Stimulated activated naive CD8-positive, alpha-beta T cell treated with anti-CD3 and anti-CD28 coated beads, Interleukin-15, Interleukin-2, amounts not matched to agents 100 ng/mL and 50 ng/mL, for 24 hours (primary cell): ENCODE results near the gene BRD1.

Experiments
- H3K27ac Mint-ChIP-seq: one replicate; pipeline ENCODE4 v1.8.0; 2021; ENCODE audit warnings: mild to moderate bottlenecking, mixed read lengths
- H3K27me3 Mint-ChIP-seq: one replicate; pipeline ENCODE4 v1.8.0; 2021; ENCODE audit warnings: mixed read lengths
- H3K36me3 Mint-ChIP-seq: one replicate; pipeline ENCODE4 v1.8.0; 2021; ENCODE audit warnings: low read depth, mixed read lengths
- H3K4me1 Mint-ChIP-seq: one replicate; pipeline ENCODE4 v1.8.0; 2021; ENCODE audit warnings: low read depth, mixed read lengths
- H3K4me3 Mint-ChIP-seq: one replicate; pipeline ENCODE4 v1.8.0; 2021; ENCODE audit warnings: mild to moderate bottlenecking, mixed read lengths
- H3K9me3 Mint-ChIP-seq: one replicate; pipeline ENCODE4 v1.8.0; 2021; ENCODE audit warnings: mixed read lengths

The BRD1 gene

DNA sequence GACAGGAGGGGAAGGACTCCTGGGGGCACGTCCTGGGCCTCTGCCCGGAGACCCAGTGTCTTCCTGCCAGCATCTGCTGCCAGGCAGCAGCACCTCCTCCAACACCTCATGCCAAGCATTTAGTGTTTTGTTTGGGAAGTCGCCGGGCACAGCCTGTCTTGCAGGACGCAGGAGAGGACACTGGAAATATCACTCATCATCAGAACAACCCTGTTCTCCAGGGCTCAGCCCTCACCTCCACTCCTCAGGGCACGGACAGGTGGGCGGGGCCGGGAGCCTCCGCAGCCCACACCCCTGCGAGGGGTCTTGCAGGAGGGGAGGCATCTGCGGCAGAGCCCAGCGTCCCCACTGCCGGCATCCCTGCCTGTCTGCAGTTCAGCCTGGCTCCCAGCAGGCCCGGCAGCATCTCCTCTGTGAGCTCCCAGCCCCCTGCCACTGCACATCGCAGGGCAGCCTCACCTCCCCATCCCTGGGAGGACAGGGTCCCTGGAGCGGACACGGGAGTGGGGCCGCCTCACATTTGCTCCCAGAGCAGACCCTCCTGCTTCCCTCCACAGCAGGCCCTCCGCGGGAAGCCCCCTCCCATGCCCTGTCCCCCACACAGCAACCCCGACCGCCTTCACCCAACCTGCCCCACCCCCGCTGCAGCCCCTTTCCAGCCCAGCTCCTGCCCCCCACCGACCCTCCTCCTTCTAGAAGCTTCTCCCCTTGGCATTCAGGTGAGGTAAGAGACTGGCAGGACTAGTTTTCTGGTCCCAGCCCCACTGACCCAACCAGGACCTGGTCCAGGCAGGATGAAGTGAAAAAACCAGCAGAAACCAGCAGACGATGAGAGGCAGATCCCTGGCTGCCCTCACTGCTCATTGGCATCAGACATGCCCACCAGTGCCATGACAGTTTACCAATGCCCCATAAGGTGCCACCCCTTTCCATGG lies 72.7 kb downstream of the BRD1 start:
- no peak overlapping the region for H3K27ac Mint-ChIP-seq
- H3K4me3 Mint-ChIP-seq, result no peak overlapping the region
- H3K27me3 Mint-ChIP-seq, result no peaks in the 10 kb centered on the region
- no peaks in the 10 kb centered on the region for H3K4me1 Mint-ChIP-seq
- no peaks in the 10 kb centered on the region for H3K9me3 Mint-ChIP-seq
- H3K36me3 Mint-ChIP-seq, result no peaks in the 10 kb centered on the region

DNA sequence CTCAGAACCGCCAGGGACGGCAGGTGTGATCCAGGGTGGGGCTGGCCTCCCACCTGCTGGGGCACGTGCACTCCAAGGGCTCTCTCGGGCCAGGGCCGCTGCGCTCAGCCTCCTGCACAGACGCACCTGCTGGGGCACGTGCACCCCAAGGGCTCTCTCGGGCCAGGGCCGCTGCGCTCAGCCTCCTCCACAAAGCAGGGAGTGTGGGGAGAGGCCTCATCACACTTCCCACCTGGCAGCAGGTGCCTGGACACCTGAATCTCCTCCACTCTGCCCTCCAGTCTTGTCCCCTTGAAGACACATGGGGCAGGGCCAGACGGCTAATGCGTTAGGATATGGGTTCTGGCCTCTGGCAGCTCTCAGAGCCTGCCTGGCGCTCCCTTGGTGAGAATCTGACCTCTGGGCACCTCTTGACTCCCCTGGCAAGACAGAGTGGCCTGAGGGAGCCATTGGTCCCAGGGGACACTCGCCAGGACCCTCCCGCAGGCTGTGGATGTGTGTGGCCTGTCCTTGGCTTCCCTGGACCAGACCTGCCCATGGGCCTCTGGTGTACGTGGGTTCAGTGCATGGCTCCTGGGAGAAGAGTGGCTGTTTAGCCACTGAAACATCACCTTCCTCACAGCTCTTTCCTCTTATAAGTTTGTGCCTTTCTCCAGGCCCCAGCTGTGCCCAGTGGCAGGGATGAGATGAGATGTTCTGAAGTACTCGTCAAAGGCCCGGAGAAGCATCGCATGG lies 73.5 kb downstream of the BRD1 start:
- Mint-ChIP-seq H3K4me1 (no peaks in the 10 kb centered on the region), H3K4me3 (no peak overlapping the region)

DNA sequence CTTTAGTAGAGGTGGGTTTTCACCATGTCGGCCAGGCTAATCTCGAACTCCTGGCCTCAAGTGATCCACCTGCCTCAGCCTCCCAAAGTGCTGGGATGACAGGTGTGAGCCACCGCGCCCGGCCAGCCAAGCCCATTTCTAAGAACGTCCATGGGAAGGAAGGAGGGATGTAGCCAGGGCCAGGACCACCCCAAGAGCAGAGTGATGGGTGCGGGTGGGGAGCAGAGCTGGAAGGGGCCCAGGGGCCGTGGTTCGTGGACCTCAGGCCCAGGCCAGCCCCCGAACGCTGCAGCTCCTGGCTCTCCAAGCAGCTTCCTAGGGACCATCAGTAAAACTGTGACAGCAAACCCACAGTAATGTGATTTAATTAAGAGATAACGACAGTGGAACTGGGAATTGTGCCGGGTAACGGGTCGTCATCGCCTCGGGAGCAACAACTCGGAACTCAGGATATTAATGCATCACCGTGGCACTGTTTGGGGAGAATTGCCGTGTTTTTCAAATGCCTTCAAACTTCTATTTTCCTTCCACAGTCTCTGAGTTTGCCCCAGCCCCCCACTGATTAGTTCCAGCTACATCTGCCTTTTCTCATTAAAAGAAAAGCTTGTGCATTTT lies 74.3 kb downstream of the BRD1 start:
- no peaks in the 10 kb centered on the region for H3K4me1 Mint-ChIP-seq
- H3K4me3 Mint-ChIP-seq, result no peak overlapping the region
- no peaks in the 10 kb centered on the region for H3K27me3 Mint-ChIP-seq
- no peaks in the 10 kb centered on the region for H3K36me3 Mint-ChIP-seq
- H3K27ac Mint-ChIP-seq, result no peak overlapping the region
- H3K9me3 Mint-ChIP-seq, result no peaks in the 10 kb centered on the region

More for the DNA sequence above, 73.5 kb downstream of the BRD1 start:
- H3K27ac Mint-ChIP-seq, result no peak overlapping the region
- no peaks in the 10 kb centered on the region for H3K27me3 Mint-ChIP-seq
- H3K9me3 Mint-ChIP-seq, result no peaks in the 10 kb centered on the region
- no peaks in the 10 kb centered on the region for H3K36me3 Mint-ChIP-seq

DNA sequence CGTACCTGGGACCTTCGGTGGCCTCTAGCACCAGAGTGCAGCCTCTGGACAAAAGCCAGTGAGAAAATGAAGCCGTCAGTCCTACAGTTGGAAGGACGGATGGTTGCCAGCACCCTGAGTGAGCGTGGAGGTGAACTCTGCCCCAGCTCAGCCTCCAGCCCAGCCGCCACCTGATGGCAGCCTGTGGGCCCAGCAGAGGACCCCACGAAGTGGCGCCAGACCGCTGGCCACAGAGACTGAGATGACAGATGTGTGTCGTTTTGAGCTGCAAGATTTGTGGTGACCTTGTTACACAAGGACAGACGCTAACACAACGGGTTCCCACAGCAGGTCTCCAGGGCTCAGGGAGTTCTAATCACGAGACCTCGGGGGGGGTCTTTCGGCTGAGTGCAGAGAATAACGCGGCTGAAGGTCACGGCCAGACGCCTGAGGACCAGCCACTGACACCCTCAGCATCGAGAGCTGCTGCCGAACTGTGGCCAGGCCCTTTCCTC lies 75.0 kb downstream of the BRD1 start:
- Mint-ChIP-seq H3K36me3 (no peaks in the 10 kb centered on the region), H3K4me1 (no peaks in the 10 kb centered on the region), H3K4me3 (no peak overlapping the region), H3K9me3 (peaks cover 4% of the 10 kb centered on the region), H3K27ac (no peak overlapping the region), H3K27me3 (no peaks in the 10 kb centered on the region)

DNA sequence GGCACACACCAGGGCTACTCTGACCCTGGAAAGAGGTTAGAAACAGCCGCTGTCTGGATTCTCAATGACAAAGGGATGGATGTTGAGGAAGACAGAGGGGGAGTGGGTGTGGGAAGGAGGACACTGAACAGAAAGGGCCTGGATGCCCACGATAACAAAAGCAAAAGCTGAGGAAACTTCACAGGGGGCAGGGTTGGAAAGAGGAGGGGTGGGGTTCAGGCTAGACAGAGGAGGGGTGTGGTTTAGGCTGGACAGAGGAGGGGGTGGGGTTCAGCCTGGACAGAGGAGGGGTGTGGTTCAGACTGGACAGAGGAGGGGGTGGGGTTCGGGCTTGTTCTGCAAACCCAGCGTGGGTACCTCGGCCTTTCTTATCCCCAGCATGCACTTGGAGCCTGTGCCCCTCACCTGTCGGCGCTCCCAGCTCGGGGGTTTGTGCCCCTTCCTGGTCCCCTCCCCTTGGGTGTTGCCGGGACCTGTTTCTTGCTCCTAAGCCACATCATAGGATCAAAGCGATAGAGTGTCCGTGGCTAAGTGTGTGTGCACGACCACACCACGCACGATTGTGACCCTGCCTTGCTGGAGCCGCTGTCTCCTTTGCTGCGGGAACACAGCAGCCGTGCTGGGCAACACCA lies 75.6 kb downstream of the BRD1 start:
- peaks cover 1% of the 10 kb centered on the region for H3K27me3 Mint-ChIP-seq

DNA sequence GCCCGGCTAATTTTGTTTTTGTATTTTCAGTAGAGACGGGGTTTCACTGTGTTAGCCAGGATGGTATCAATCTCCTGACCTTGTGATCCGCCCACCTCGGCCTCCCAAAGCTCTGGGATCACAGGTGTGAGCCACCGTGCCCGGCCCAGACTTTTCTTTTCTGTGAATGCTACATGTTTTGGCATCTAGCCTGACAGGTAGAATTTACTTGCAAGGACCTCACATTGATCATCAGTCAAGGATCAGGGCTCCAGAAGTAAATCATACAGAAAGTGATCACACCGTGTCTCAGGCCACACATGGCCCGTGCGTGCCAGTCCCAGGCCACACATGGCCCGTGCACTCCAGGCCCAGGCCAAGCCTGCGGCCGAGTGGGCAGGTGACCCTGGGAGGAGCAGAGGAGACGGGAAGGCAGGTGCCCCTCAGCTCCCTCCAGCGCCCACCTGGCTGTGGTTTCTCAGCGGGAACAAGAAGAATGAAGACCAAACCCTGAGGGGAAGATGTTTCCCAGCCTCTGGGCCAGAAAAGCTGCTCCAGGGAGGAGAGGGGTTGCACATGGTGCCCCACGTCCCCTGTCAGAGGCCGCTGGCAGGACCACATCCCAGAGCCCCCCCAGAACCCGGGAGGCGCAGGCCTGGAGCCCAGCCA lies 76.2 kb downstream of the BRD1 start:
- no peak overlapping the region for H3K27ac Mint-ChIP-seq
- H3K9me3 Mint-ChIP-seq, result peaks cover 13% of the 10 kb centered on the region
- H3K36me3 Mint-ChIP-seq, result no peaks in the 10 kb centered on the region
- peaks cover 3% of the 10 kb centered on the region for H3K27me3 Mint-ChIP-seq
- H3K4me1 Mint-ChIP-seq, result no peaks in the 10 kb centered on the region
- no peak overlapping the region for H3K4me3 Mint-ChIP-seq

More for the DNA sequence above, 75.6 kb downstream of the BRD1 start:
- H3K4me3 Mint-ChIP-seq, result no peak overlapping the region
- no peaks in the 10 kb centered on the region for H3K4me1 Mint-ChIP-seq
- H3K9me3 Mint-ChIP-seq, result peaks cover 9% of the 10 kb centered on the region
- no peaks in the 10 kb centered on the region for H3K36me3 Mint-ChIP-seq
- no peak overlapping the region for H3K27ac Mint-ChIP-seq

DNA sequence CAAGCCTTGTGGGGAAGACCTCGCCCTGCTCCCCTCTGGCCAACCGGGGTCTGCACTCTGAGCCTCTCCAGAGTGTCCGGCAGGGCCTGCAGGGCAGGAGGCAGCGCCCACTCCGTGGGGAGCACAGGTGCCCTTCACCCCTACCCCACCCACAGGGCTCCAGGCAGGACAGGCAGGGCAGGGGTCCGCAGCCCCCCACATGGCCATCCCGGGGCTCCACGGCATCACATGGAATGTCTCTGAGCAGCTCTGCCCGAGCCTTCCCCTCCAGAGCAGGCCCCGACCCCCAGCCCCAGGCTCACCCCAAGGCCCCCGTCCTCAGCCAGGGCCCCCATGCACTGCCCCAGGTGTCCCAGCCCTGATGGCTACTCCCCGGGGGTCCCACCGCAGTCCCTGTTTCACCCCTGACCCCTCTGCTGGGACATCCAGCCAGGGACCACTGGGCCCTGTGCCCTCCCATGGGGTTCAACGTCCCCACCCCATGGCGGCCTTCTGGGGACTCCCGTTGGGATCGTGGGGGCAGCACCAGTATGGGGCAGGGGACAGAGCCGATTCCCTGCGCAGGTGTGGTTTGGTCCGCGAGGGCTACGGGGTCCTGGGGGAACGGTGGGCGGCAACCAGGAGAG lies 77.7 kb downstream of the BRD1 start:
- H3K9me3 Mint-ChIP-seq, result peaks cover 25% of the 10 kb centered on the region
- no peak overlapping the region for H3K27ac Mint-ChIP-seq
- peaks cover 3% of the 10 kb centered on the region for H3K27me3 Mint-ChIP-seq
- H3K36me3 Mint-ChIP-seq, result no peaks in the 10 kb centered on the region
- H3K4me3 Mint-ChIP-seq, result no peak overlapping the region
- H3K4me1 Mint-ChIP-seq, result no peaks in the 10 kb centered on the region

DNA sequence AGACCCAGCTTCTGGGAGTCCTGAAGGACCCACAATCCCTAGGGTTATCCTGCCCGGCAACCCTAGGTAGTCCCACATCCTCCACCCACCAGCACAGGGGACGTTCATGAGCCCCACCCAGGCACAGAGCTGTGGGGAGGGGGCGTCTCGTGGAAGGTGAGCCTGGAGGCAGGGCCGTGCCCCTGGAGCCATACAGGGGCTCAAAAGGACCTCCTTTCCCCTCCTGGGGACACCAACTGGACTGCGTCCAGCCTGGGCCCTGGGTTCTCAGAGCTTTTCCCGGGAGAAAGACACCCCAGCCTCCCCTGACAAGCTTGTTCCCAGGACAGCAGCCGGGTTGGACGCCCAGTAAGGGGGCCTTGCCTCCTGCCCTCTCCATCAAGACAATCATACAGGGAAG lies 78.4 kb downstream of the BRD1 start:
- Mint-ChIP-seq H3K36me3 (no peaks in the 10 kb centered on the region), H3K4me3 (no peak overlapping the region), H3K27ac (no peak overlapping the region), H3K4me1 (no peaks in the 10 kb centered on the region), H3K27me3 (peaks cover 3% of the 10 kb centered on the region), H3K9me3 (peaks cover 29% of the 10 kb centered on the region)

DNA sequence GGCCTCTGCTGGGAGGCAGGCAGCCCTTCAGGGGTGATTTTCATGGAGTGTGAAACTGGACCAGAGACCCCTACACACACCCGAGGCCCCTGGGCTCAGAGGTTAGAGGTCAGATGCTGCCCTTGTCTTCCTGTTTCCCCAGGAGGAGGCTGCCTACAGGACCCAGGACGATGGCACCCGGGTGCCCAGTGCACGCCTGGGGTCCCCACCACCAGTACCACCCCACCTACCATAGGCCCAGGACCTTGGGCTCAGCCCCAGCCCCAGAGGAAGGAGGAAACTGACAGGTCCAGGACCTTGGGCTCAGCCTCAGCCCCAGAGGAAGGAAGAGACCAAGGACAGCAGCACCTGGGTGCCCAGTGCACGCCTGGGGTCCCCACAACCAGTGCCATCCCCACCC lies 79.2 kb downstream of the BRD1 start:
- peaks cover 7% of the 10 kb centered on the region for H3K27me3 Mint-ChIP-seq
- no peaks in the 10 kb centered on the region for H3K36me3 Mint-ChIP-seq
- H3K4me3 Mint-ChIP-seq, result no peak overlapping the region
- peaks cover 36% of the 10 kb centered on the region for H3K9me3 Mint-ChIP-seq
- H3K27ac Mint-ChIP-seq, result no peak overlapping the region
- no peaks in the 10 kb centered on the region for H3K4me1 Mint-ChIP-seq

DNA sequence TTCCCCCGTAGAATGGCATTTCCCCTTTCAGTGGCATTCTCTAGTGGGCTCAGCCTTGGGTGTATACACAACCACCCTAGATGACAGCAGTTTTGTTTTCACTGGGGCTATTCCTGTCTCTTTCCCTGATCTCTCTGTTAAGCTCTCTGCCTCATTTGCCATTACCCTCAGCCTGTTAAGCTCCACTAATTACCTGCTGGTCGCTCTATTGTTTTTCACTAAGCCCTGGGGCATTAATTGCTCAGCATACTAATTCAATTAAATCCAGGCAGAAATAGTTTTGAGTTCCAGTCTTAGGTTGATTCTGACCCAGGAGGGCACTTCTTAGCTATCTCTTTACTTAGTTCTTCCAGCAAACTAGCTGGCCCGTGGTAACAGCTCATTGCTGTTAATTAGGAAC lies 80.0 kb downstream of the BRD1 start:
- H3K4me1 Mint-ChIP-seq, result no peaks in the 10 kb centered on the region
- H3K36me3 Mint-ChIP-seq, result no peaks in the 10 kb centered on the region
- H3K27ac Mint-ChIP-seq, result no peak overlapping the region
- no peak overlapping the region for H3K4me3 Mint-ChIP-seq
- H3K27me3 Mint-ChIP-seq, result peaks cover 12% of the 10 kb centered on the region
- peaks cover 37% of the 10 kb centered on the region for H3K9me3 Mint-ChIP-seq

DNA sequence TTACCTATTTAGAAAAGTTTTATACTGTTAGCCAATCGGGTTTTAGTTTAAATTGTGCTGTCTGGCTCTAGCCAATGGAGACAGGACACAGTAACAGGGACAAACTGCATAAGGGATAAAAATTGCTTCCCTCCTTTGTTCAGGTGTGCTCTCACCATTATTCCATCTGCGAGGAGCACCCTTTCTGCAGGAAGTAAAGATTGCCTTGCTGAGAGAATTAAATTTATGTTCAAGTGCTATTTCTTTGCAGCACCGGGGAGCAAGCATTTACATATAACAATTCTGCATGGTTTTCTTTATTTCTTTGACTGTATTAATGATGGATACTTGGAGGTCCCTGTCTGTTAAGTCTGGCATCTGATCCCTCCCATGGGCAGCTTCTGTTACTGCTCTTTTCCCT lies 80.5 kb downstream of the BRD1 start:
- Mint-ChIP-seq H3K4me3 (no peak overlapping the region), H3K36me3 (no peaks in the 10 kb centered on the region), H3K27ac (no peak overlapping the region), H3K4me1 (no peaks in the 10 kb centered on the region), H3K27me3 (peaks cover 18% of the 10 kb centered on the region), H3K9me3 (peaks cover 37% of the 10 kb centered on the region)

DNA sequence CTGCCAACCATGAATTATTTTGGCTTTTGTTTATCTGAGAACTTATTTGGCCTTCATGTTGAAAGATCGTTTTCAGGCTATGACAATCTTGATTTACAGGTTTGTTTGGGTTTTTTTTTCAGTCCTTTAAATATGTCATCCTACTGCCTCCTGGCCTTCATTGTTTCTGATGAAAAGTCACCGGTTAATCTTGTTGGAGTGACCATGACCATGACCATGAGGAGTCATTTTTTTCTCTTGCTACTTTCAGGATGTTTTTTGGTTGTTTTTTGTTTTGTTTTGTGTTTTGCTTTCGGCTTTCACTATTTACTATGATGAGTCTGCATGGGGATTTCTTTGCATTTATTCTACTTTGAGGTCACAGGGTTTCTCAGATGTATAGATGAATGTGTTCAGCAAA lies 81.6 kb downstream of the BRD1 start:
- Mint-ChIP-seq H3K36me3 (no peaks in the 10 kb centered on the region), H3K4me1 (no peaks in the 10 kb centered on the region), H3K4me3 (no peak overlapping the region), H3K27me3 (peaks cover 28% of the 10 kb centered on the region), H3K9me3 (peaks cover 37% of the 10 kb centered on the region), H3K27ac (no peak overlapping the region)

DNA sequence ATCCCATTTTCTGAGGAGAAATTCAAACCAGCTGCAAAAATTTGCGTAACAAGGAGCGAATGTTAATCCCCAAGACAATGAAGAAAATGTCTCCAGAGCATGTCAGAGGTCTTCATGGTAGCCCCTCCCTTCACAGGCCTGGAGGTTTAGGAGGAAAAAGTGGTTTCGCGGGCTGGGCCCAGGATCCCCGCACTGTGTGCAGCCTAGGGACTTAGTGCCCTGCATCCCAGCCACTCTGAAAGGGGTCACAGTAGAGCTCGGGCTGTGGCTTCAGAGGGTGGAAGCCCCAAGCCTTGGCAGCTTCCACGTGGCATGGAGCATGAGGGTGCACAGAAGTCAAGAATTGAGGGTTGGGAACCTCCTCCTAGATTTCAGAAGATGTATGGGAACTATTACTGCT lies 87.4 kb downstream of the BRD1 start:
- no peaks in the 10 kb centered on the region for H3K4me1 Mint-ChIP-seq
- no peak overlapping the region for H3K27ac Mint-ChIP-seq
- H3K36me3 Mint-ChIP-seq, result no peaks in the 10 kb centered on the region
- H3K27me3 Mint-ChIP-seq, result peaks cover 38% of the 10 kb centered on the region
- peaks cover 26% of the 10 kb centered on the region for H3K9me3 Mint-ChIP-seq
- H3K4me3 Mint-ChIP-seq, result no peak overlapping the region

DNA sequence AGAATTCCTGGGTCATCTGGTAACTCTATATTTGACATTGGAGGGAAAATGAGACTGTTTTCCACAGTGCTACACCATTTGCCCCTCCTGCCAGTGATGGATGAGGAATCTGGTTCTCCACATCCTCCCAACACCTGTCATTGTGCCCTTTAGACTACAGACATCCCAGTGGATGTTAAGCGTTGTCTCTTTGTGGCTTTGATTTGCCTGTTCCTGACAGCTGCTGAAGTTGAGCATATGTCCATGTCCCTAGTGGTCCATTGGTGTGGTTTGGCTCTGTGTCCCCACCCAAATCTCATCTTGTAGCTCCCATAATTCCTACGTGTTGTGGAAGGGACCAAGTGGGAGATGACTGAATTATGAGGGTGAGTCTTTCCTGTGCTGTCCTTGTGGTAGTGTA lies 88.5 kb downstream of the BRD1 start:
- Mint-ChIP-seq H3K27ac (no peak overlapping the region), H3K36me3 (no peaks in the 10 kb centered on the region), H3K9me3 (peaks cover 18% of the 10 kb centered on the region), H3K4me3 (no peak overlapping the region), H3K4me1 (peaks cover 3% of the 10 kb centered on the region), H3K27me3 (peaks cover 38% of the 10 kb centered on the region)
